GM19023 (cell line): ENCODE results near the gene FOXK1.

Source experiments
- ATAC-seq: cut with Tn5 transposase; IDR thresholded peaks from one replicate; pipeline ENCODE4 v1.9.1; 2021; ENCODE audit warnings: mild to moderate bottlenecking, moderate library complexity; ENCODE audit not compliant: unreplicated experiment

The FOXK1 gene

GRCh38 chr7:4694305-4694704 is 12.2 kb downstream of the FOXK1 start:
- ATAC-seq = no peak

DNA sequence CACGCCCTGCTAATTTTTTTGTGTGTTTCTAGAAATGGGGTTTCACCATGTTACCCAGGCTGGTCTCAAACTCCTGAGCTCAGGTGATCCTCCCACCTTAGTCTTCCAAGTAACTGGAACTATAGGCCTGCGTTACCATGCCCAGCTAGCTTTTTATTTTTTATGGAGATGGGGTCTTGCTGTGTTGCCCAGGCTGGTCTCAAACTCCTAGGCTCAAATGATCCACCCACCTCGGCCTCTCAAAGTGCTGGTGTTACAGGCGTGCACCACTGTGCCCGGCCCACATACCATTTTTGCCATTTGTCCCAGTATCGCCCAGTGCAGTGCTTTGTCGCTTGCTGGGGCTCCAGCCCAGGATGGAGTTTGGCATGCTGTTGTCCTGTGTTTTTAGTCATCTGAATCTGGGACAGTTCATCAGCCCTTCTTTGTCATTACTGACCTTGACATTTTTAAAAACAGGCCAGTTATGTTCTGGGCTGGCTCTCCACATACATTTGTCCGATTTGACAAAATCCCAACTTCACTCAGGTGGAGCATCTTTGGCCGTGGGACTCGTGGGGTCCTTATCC is 16.7 kb downstream of the FOXK1 start:
- ATAC-seq = no peak

- ATAC-seq = no peak
Measured at GRCh38 chr7:4699841-4700240, 17.7 kb downstream of the FOXK1 start.

DNA sequence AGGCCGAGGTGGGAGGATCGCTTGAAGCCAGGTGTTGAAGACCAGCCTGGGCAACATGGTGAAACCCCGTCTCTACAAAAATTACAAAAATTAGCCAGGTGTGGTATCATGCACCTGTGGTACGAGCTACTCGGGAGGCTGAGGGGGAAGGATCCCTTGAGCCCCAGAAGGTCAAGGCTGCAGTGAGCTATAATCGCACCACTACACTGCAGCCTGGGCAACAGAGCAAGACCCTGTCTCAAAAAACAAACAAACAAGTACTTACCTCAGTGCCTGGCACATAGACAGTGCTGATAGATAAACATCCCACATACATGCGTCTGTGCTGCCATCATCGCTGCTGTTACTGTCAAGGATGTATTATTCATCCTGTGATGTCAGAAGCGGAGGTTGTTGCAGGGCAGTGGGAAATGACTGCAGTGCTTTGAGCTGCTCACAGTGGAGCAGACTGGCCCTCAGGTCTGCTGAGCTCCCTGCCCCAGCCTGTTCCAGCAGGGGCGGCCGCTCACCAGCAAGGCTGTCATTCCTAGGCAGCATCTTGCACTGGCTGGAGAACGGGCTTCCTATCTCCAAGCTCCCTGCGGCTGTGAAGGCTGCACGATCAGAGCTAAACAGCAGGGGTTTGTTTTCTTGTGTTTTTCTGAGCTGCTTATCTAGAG is 18.6 kb downstream of the FOXK1 start:
- no peak for ATAC-seq

DNA sequence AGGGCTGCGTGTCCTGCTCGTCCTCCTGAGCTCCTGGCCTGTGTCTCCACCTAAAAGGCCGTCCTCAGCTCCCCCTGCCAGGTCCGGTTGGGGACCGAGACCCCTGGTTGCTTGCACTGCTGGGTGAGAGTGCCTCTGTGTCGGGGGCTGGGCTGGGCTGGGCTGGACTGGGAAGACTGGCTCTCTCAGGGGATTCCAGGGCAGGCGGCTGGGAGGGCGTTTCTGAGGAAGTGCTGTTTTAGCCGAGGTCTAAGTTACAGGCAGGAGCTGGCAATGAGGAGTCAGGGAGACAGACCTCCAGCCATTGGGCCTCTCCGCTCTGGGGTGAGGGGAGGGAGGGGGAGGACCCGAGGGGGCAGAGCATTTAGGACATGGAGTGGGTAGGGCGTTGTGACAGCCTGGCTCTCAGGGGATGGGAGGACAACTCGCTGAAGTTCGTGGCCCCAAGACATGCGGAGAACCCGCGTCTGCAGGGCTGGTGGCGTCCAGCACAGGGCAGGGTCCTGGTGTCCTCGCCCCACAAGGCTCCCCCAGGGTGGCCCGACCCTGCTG is 20.9 kb downstream of the FOXK1 start:
- no peak for ATAC-seq

DNA sequence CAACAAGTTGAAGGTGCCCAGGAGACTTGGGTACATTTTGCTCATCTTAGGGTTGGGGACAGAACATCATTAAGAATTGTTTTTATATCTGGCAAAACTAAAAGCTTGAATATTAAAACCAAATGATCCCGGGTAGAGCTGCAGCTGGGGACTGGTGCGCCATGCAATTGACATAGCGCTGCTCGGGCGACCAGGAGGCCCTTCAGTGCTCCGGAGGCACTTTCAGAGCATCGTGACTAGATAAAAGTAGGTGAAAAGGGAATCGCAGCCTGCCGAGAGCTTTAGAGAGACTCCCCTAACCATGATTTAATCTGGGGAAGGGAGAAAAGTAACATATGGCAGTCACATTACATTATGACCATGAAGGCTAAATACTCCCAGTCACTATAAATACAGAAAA is 21.4 kb downstream of the FOXK1 start:
- ATAC-seq = no peak

DNA sequence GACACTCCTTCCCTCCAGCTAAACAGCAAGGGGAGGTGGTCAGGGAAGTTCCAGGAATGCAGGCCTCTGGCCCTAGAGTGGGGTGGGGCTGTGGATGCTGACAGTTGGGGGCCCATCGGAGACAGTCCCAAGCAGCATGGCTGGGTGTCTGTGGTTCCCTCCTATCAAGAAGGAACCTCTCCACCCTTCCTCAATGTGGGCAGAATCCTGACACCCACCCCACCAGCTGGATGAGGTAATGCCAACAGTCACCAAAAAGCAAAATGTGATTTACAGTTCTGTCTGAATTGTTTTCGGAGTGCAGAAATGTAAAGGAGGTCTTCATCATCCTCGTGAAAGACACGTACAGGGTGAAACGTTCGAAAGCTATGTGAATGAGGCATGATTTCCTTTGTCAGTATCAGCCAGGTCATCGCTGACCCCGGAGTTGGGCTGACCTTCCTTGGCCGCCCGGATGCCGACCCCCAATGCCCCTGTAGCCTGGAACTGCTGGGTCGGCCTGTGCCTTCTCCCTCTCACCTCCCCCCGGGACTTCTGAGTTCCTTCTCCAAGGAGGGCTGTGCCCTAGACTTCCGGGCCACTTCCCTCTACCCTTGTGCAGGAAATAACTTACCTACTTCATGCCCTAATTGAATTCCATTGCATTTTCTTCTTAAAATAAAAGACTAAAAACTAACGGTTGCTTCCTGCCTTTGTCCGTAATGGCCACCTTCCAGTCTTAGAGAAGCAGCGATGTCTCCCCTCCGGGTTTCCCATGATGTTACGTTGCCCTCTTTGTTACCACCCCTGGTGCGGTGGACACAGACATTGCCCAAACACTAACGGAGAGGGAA is 24.5 kb downstream of the FOXK1 start:
- ATAC-seq = no peak

GRCh38 chr7:4707217-4707741 is 25.2 kb downstream of the FOXK1 start:
- no peak for ATAC-seq

DNA sequence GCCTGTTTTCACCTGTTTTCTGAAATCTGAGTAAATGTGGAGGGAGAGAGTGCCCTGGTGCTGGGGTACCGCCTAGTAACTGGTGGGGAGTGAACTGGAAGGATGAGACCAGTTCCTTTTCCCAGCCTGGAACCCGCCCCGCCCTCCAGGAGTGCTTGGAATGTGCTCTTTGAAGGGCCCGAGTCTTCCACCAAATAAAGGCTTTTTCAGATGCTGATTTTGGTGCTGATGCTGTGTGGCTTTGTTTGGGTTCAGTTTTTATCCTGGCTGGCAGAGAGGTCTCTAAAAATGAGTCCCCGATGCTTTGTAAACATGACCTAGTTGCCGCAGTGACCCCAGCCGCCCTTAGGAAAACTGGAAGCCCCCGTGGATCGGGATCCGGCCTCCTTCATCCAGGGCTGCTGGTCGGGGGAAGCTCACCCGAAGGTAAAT is 25.9 kb downstream of the FOXK1 start:
- no peak for ATAC-seq

- ATAC-seq = no peak
Measured at GRCh38 chr7:4709187-4709586, 27.1 kb downstream of the FOXK1 start.

GRCh38 chr7:4711093-4711492 is 29.0 kb downstream of the FOXK1 start:
- ATAC-seq = no peak

DNA sequence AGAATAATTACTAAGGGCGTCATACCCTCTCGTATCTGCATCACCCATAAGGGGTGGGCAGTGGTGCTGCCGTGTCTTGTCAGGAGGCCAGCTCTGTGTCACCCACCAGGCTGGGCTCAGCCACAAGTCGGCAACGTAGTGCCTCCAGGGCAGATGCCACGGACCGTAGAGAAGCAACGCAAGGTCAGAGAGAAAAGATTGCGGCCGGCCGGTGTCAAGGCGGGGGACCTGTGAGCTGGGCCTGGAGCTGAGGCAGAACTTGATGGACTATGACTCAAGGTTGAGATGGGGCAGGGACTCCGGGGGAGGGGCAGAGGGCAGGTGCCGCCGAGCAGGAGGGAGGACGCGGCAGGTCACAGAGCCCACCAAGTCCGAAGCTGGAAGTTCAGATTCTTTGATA is 29.5 kb downstream of the FOXK1 start:
- ATAC-seq = no peak

DNA sequence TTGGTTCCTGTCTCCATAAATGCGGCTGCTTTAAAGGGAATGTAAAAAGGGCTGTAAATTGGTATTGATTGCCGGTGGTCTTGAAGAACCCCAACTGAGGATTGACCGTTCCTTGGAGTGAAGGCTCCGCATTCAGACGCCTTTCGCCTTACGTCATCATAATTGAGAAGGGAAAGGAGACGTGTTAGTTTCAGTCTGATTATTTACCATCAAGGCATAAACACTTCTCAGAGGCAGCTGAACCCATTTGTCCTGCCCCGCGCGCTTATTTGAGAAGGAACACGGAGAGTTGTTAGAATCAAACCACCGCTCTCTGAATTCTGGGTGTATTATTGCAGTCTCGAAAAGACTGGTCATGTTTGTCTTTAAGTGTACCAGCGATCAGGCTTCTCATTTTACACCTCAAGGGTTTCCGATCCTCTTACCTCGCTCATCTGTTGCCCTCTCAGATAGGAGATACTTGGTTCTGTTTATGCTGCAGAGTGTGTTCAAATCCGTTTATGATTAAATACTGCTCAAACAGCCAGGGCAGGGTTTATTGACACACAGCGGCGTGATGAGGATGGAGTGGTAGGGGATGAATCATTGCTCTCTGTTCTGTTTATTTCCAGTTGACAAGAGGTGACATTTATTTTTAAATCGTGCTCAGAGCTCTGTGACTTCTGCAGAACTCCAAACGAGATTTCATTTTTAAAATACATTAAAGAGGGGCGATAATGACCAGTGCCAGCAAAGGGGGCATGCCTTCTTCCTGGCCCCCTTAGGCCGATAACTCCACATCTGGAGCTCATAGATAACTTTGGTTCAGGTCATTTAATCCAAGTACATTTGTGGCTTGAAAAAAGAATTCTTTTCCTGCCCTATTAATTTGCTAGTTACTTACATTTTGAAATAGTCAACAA is 30.4 kb downstream of the FOXK1 start:
- ATAC-seq = peak; percentile 40

- peak; percentile 75 for ATAC-seq
Measured at GRCh38 chr7:4713183-4713784, 31.2 kb downstream of the FOXK1 start.

DNA sequence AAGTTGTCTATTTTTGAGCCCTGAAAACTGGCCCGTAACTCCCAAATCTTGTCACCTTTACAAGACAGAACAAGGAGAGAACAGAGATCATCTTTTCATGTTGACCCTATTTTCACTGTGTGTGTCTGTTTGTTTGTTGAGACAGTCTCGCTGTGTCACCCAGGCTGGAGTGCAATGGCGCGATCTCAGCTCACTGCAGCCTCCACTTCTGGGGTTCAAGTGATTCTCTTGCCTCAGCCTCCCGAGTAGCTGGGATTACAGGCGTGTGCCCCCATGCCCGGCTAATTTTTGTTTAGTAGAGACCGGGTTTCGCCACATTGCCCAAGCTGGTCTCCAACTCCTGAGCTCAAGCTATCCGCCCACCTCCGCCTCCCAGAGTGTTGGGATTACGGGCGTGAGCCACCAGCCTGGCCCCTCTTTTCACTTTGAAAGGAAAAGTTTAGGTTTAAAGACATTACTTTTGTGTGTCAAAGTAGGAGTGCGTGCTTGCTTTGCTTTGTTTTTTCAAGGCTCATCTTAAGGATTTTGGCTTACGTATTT is 32.1 kb downstream of the FOXK1 start:
- no peak for ATAC-seq

- ATAC-seq = no peak
Measured at GRCh38 chr7:4714767-4715409, 32.8 kb downstream of the FOXK1 start.

DNA sequence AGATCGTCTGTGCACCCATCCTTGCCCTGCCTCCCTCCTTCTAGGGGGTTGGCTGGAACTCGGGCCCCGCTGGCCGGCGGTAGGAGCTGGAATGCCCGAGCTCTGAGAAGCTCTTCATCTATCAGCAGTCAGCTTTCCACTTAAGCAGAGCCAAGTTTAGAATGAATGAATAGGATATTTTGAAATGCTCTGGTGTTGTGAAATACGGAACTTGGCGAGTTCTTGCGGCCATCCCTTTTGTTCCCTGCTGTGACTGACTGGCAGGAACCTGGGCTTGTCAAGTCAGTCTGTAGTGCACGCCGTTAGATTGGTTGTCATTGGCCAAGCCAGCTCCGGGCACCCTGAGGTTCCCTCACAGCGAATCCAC is 33.3 kb downstream of the FOXK1 start:
- no peak for ATAC-seq

- no peak for ATAC-seq
Measured at GRCh38 chr7:4716946-4717795, 35.1 kb downstream of the FOXK1 start.

- no peak for ATAC-seq
Measured at GRCh38 chr7:4718075-4718474, 36.0 kb downstream of the FOXK1 start.
